GM19372 (cell line): ENCODE data around the gene NEK6.

ENCODE experiments used
- ATAC-seq: cut with Tn5 transposase; IDR thresholded peaks from one replicate; pipeline ENCODE4 v1.9.1; 2021; ENCODE audit warnings: mild to moderate bottlenecking, low read depth, moderate library complexity; ENCODE audit not compliant: unreplicated experiment

Gene NEK6

GRCh38 chr9:124257844-124258606, at the start of gene NEK6:
Gene NEK6, plus strand, starts transcription at chr9:124257949. Its CDS starts 44,016 bp downstream, at chr9:124301965.
- ATAC-seq = no peak

- ATAC-seq = no peak
These were observed 49.2 kb upstream of the NEK6 start for GRCh38 chr9:124208571-124208970.

- ATAC-seq = no peak
These were observed 48.5 kb upstream of the NEK6 start for GRCh38 chr9:124209279-124209678.

- no peak for ATAC-seq
These were observed 48.0 kb upstream of the NEK6 start for GRCh38 chr9:124209774-124210173.

- ATAC-seq = no peak
These were observed 47.1 kb upstream of the NEK6 start for GRCh38 chr9:124210697-124211096.

- ATAC-seq = no peak
These were observed 45.2 kb upstream of the NEK6 start for GRCh38 chr9:124212381-124213050.

GRCh38 chr9:124213396-124213795, 44.4 kb upstream of the NEK6 start:
- ATAC-seq = no peak

GRCh38 chr9:124214116-124214515, 43.6 kb upstream of the NEK6 start:
- no peak for ATAC-seq

GRCh38 chr9:124214596-124215367, 43.0 kb upstream of the NEK6 start:
- no peak for ATAC-seq

- no peak for ATAC-seq
These were observed 42.3 kb upstream of the NEK6 start for GRCh38 chr9:124215368-124215910.

- no peak for ATAC-seq
These were observed 41.8 kb upstream of the NEK6 start for GRCh38 chr9:124215956-124216355.

- ATAC-seq = no peak
These were observed 41.1 kb upstream of the NEK6 start for GRCh38 chr9:124216474-124217176.

- ATAC-seq = no peak
These were observed 39.8 kb upstream of the NEK6 start for GRCh38 chr9:124217836-124218437.

- ATAC-seq = peak; percentile 70
These were observed 39.2 kb upstream of the NEK6 start for GRCh38 chr9:124218438-124218982.

GRCh38 chr9:124218987-124219461, 38.7 kb upstream of the NEK6 start:
- peak; percentile 17 for ATAC-seq

GRCh38 chr9:124220946-124221451, 36.8 kb upstream of the NEK6 start:
- ATAC-seq = no peak

- ATAC-seq = no peak
These were observed 36.1 kb upstream of the NEK6 start for GRCh38 chr9:124221676-124222075.

GRCh38 chr9:124222109-124222508, 35.6 kb upstream of the NEK6 start:
- ATAC-seq = no peak
